Activated B cell treated with CpG ODN at 0.5 μM for 24 hours (primary cell): Measurements from ENCODE around the gene MLLT10. TPM values are rescaled to one million over a fixed set of nuclear protein-coding genes. Genes with fewer than 3 reads are reported as not detected.

Experiments
- ATAC-seq: fragments of 200-7000 bp; cut with Tn5 transposase; one replicate; pipeline ENCODE4 v1.10.0; 2021; ENCODE audit warnings: low read depth, mild to moderate bottlenecking, moderate library complexity
- CTCF ChIA-PET: fragments of 350-600 bp; sonication (Branson Sonifier 250); formaldehyde crosslinking; loops from one replicate; lab custom pipeline; 2021; ENCODE audit warnings: antibody characterized with exemption; lab: Charles Lee
- POLR2A ChIA-PET: fragments of 350-600 bp; sonication (Branson Sonifier 250); formaldehyde crosslinking; loops from one replicate; lab custom pipeline; 2021; ENCODE audit warnings: antibody characterized with exemption; lab: Charles Lee
- DNase-seq: peaks from one replicate; pipeline ENCODE4 v3.0.0; 2022
- H3K27ac Mint-ChIP-seq: one replicate; pipeline ENCODE4 v1.8.0; 2020; ENCODE audit warnings: mixed read lengths
- H3K27me3 Mint-ChIP-seq: one replicate; pipeline ENCODE4 v1.8.0; 2021; ENCODE audit warnings: mixed read lengths
- H3K36me3 Mint-ChIP-seq: one replicate; pipeline ENCODE4 v1.8.0; 2021; ENCODE audit warnings: low read depth, mixed read lengths
- H3K4me1 Mint-ChIP-seq: one replicate; pipeline ENCODE4 v1.8.0; 2021; ENCODE audit warnings: mixed read lengths
- H3K4me3 Mint-ChIP-seq: one replicate; pipeline ENCODE4 v1.8.0; 2020; ENCODE audit warnings: mild to moderate bottlenecking, mixed read lengths
- H3K9me3 Mint-ChIP-seq: one replicate; pipeline ENCODE4 v1.8.0; 2020; ENCODE audit warnings: mixed read lengths
- CTCF ChIP-seq: fragments of 200-600 bp; IDR thresholded peaks from one replicate; pipeline ENCODE4 v1.8.0; 2022; ENCODE audit warnings: antibody characterized with exemption, mild to moderate bottlenecking
- intact Hi-C: fragments of 100-400 bp; cut with micrococcal nuclease; formaldehyde crosslinking; loops from one replicate; pipeline ENCODE4 v1.15.1; 2024
- total RNA-seq: library from RNA; stranded (reverse); gene quantifications from 2 replicates; pipeline ENCODE4 v1.2.3, GENCODE V29; 2022

MLLT10 gene
- total RNA-seq, 1 donor from 2014 or later: 48.7 TPM

GRCh38 chr10:21593986-21594385 is 60.0 kb downstream of the MLLT10 start:
- ATAC-seq (no peak), DNase-seq (no peak)
- ChIA-PET POLR2A (interaction anchor here (0.7 kb wide), 1 partner anchor 636 kb away, joined by 6 read pairs; no protein-coding TSS in a partner anchor), CTCF (no interaction called here)
- Mint-ChIP-seq H3K36me3 (peaks cover 46% of the 10 kb centered on the region), H3K27ac (no peak overlapping the region), H3K9me3 (no peaks in the 10 kb centered on the region), H3K27me3 (no peaks in the 10 kb centered on the region), H3K4me3 (no peak overlapping the region), H3K4me1 (peaks cover 6% of the 10 kb centered on the region)
- TF ChIP-seq CTCF: no peak
- intact Hi-C loops: no loop called here

GRCh38 chr10:21599582-21599981 is 65.5 kb downstream of the MLLT10 start:
- H3K9me3 Mint-ChIP-seq: no peaks in the 10 kb centered on the region
- no peaks in the 10 kb centered on the region for H3K27me3 Mint-ChIP-seq
- no peak overlapping the region for H3K4me3 Mint-ChIP-seq
- no peak overlapping the region for H3K27ac Mint-ChIP-seq
- ChIA-PET CTCF (no interaction called here), POLR2A (no interaction called here)
- intact Hi-C loops: no loop called here
- DNase-seq: no peak
- peaks cover 9% of the 10 kb centered on the region for H3K4me1 Mint-ChIP-seq
- TF ChIP-seq CTCF: no peak
- no peak for ATAC-seq
- H3K36me3 Mint-ChIP-seq: peaks cover 18% of the 10 kb centered on the region

- Mint-ChIP-seq H3K9me3 (no peaks in the 10 kb centered on the region), H3K36me3 (peaks cover 18% of the 10 kb centered on the region), H3K4me1 (peaks cover 12% of the 10 kb centered on the region), H3K27ac (no peak overlapping the region), H3K27me3 (no peaks in the 10 kb centered on the region), H3K4me3 (no peak overlapping the region)
- no peak for TF ChIP-seq CTCF
- POLR2A ChIA-PET: no interaction called here
- CTCF ChIA-PET: interaction anchor here (0.8 kb wide), 1 partner anchor 8 kb away, joined by 3 read pairs; no protein-coding TSS in a partner anchor
- DNase-seq (no peak), ATAC-seq (no peak)
- intact Hi-C loops: no loop called here
Measured at GRCh38 chr10:21600804-21601433, 66.9 kb downstream of the MLLT10 start.

GRCh38 chr10:21602313-21602712 is 68.3 kb downstream of the MLLT10 start:
- H3K27ac Mint-ChIP-seq: no peak overlapping the region
- H3K9me3 Mint-ChIP-seq: no peaks in the 10 kb centered on the region
- no peak for ATAC-seq
- peaks cover 12% of the 10 kb centered on the region for H3K4me1 Mint-ChIP-seq
- H3K4me3 Mint-ChIP-seq: no peak overlapping the region
- peaks cover 27% of the 10 kb centered on the region for H3K36me3 Mint-ChIP-seq
- CTCF ChIA-PET: no interaction called here
- DNase-seq: no peak
- H3K27me3 Mint-ChIP-seq: no peaks in the 10 kb centered on the region
- POLR2A ChIA-PET: no interaction called here
- intact Hi-C loops: no loop called here
- no peak for TF ChIP-seq CTCF

- ChIA-PET POLR2A (no interaction called here), CTCF (no interaction called here)
- peaks cover 9% of the 10 kb centered on the region for H3K4me1 Mint-ChIP-seq
- H3K36me3 Mint-ChIP-seq: peaks cover 26% of the 10 kb centered on the region
- H3K4me3 Mint-ChIP-seq: no peak overlapping the region
- no peak overlapping the region for H3K27ac Mint-ChIP-seq
- ATAC-seq: no peak
- no peak for TF ChIP-seq CTCF
- DNase-seq: no peak
- intact Hi-C loops: no loop called here
- no peaks in the 10 kb centered on the region for H3K27me3 Mint-ChIP-seq
- peaks cover 3% of the 10 kb centered on the region for H3K9me3 Mint-ChIP-seq
Measured at GRCh38 chr10:21603721-21604120, 69.7 kb downstream of the MLLT10 start.
